AG04450 (cell line): ENCODE measurements around the gene TMEM238. TPM values are rescaled to one million over a fixed set of nuclear protein-coding genes. Genes with fewer than 3 reads are reported as not detected.

Source experiments
- CTCF ChIA-PET: fragments of 300-600, 350-600 bp; formaldehyde crosslinking; extraction: SDS; loops from one replicate; lab custom pipeline; 2022; ENCODE audit warnings: antibody characterized with exemption, inconsistent platforms; lab: Charles Lee
- POLR2A ChIA-PET: fragments of 350-600 bp; formaldehyde crosslinking; extraction: SDS; loops from one replicate; lab custom pipeline; 2021; ENCODE audit warnings: antibody characterized with exemption, inconsistent platforms; lab: Yijun Ruan, JAX
- DNase-seq: peaks from one replicate; pipeline ENCODE4 v3.0.0-alpha.2; 2011; ENCODE audit warnings: low read depth, low spot score
- H3K27ac ChIP-seq: one replicate; pipeline ENCODE4 v1.5.1; 2012; ENCODE audit warnings: low read depth, low read length, control low read depth
- H3K27me3 ChIP-seq: one replicate; pipeline ENCODE4 v1.6.0; 2012; ENCODE audit warnings: low read length; ENCODE audit not compliant: control insufficient read depth, insufficient read depth
- H3K4me3 ChIP-seq: 2 replicates; pipeline ENCODE4 v1.5.1; 2011; ENCODE audit warnings: mild to moderate bottlenecking, low read depth, low read length, control low read depth
- H3K9me3 ChIP-seq: 2 replicates; pipeline ENCODE4 v1.5.1; 2012; ENCODE audit warnings: low read length; ENCODE audit not compliant: control insufficient read depth, insufficient read depth
- CTCF ChIP-seq: IDR thresholded peaks from 2 replicates; pipeline ENCODE4 v1.5.1; 2011; ENCODE audit warnings: low read depth, low read length, control low read depth, inconsistent platforms
- polyA plus RNA-seq: library from polyadenylated mRNA; depleted of rRNA; stranded (reverse); fragments of >200 nt; gene quantifications from 2 replicates; pipeline ENCODE4 v1.2.3, GENCODE V29; 2011

Gene TMEM238
- polyA plus RNA-seq, 1 experiment = not detected

GRCh38 chr19:55347442-55348009, 36.6 kb downstream of the TMEM238 start:
- peaks cover 8% of the 10 kb centered on the region for H3K27me3 ChIP-seq
- H3K9me3 ChIP-seq = no peaks in the 10 kb centered on the region; the same call in 1 of the 2 replicates
- no peak overlapping the region for H3K27ac ChIP-seq
- DNase-seq = no peak
- ChIA-PET CTCF (interaction anchor here (0.5 to 1.3 kb wide), 2 partner anchors 8 to 206 kb away, joined by 5 to 6 read pairs; partner anchors contain the start of gene KMT5C), POLR2A (no interaction called here)
- no peak for TF ChIP-seq CTCF
- no peak overlapping the region for H3K4me3 ChIP-seq

- no peaks in the 10 kb centered on the region; the same call in 1 of the 2 replicates for H3K9me3 ChIP-seq
- H3K27ac ChIP-seq = no peak overlapping the region
- CTCF ChIA-PET = interaction anchor here (0.5 to 1.3 kb wide), 2 partner anchors 8 to 205 kb away, joined by 5 to 6 read pairs; partner anchors contain the start of gene KMT5C
- POLR2A ChIA-PET = interaction anchor here (0.7 kb wide), 1 partner anchor 252 kb away, joined by 5 read pairs; the partner anchor contains the start of gene FIZ1
- H3K27me3 ChIP-seq = peaks cover 4% of the 10 kb centered on the region
- no peak for TF ChIP-seq CTCF
- H3K4me3 ChIP-seq = no peak overlapping the region
- no peak for DNase-seq
These were observed 37.2 kb downstream of the TMEM238 start for GRCh38 chr19:55346725-55347441.

DNA sequence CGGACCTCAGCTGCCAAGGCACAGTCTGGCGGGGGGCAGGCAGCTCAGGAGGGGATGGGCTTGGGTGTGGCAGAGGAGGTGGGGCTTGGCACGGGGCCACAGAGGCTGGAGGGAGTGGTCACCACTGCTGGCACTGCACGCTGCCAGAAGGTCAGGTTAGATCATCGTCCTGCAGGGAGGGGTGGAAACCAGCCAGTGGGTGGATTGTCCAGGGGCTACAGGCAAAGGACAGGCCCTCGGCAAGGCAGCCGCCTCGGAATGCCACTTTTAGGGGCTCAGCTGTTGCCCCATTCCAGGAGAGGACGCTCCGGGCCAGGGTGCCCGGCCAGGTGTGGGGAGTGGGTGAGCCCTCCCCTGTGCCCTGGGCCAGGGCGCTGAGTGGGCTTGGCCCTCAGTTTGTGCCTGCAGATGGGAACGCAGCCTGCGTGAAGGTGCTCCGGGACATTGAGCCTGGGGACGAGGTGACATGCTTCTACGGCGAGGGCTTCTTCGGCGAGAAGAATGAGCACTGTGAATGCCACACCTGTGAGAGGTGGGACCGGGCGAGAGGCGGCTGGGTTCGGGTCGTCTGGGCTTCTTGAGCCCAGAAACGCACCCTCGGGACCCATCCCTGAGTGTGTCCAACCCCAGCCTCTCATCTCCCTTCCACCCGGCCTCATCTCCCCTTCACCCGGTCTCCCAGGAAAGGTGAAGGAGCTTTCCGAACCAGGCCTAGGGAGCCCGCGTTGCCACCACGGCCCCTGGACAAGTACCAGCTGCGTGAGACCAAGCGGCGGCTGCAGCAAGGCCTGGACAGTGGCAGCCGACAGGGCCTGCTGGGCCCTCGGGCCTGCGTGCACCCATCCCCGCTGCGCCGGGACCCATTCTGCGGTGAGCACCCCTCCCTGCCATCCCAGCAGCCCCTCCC, 38.0 kb downstream of the TMEM238 start:
- H3K27me3 ChIP-seq = no peaks in the 10 kb centered on the region
- no peak overlapping the region for H3K4me3 ChIP-seq
- TF ChIP-seq CTCF = no peak
- H3K9me3 ChIP-seq = no peaks in the 10 kb centered on the region; the same call in 1 of the 2 replicates
- ChIA-PET CTCF (no interaction called here), POLR2A (interaction anchor here (0.6 to 0.7 kb wide), 2 partner anchors 45 to 253 kb away, joined by 5 to 8 read pairs; partner anchors contain the start of gene FIZ1)
- no peak for DNase-seq
- H3K27ac ChIP-seq = no peak overlapping the region

DNA sequence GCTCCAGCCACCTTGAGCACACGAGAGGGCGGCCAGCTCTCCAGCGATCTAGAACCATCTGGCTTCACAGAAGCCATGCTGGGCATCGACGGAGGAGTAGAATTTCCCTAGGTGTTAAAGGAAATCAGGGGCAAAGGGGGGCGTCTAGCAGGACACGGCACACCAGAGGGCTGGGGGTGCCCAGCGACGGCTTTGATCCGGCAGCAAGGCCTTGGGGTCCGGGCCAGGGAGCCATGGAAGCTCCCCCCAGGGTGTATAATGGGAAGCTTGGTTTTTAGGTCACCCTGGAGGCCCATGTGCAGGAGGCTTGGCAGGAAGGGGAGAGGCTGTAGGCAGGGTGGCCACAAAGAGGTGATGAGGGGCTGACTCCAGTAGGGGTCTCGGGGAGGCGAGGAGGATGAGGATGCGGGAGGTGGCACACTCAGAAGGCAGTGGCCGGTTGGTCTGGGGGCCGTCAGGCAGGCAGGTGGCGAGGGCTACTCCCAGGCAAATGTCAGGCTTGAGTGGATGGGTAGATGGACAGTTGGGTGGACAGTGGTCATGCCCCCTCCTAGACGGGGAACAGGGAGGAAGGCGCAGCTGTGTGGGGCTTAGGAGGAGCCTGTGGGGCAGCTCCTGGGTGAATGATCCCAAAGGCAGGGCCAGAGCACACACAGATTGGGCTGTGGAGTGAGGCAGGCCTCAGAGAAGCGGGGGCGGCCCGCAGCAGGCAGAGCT, 38.8 kb downstream of the TMEM238 start:
- POLR2A ChIA-PET = interaction anchor here (0.6 kb wide), 1 partner anchor 44 kb away, joined by 8 read pairs; no protein-coding TSS in a partner anchor
- H3K9me3 ChIP-seq = no peaks in the 10 kb centered on the region; the same call in 1 of the 2 replicates
- no peak for DNase-seq
- no peak for TF ChIP-seq CTCF
- no peak overlapping the region for H3K27ac ChIP-seq
- CTCF ChIA-PET = interaction anchor here (1.0 kb wide), 1 partner anchor 43 kb away, joined by 4 read pairs; no protein-coding TSS in a partner anchor
- no peak overlapping the region for H3K4me3 ChIP-seq
- H3K27me3 ChIP-seq = no peaks in the 10 kb centered on the region
